Spinal cord (tissue), 10 donors: ENCODE results near the gene NUCB2. TPM values are rescaled to one million over a fixed set of nuclear protein-coding genes. Genes with fewer than 3 reads are reported as not detected.

Experiments
- DNase-seq, 6 donors: peaks; one replicate each; pipeline versions ENCODE4 v3.0.0 to v3.0.0-alpha.2; 2013 to 2015; ENCODE audit warnings: low spot score in 6 of 6, low read depth in 4 of 6
- H3K27ac ChIP-seq: one replicate; pipeline ENCODE4 v1.5.1; 2013; ENCODE audit warnings: low read depth, low read length, control low read depth
- H3K27me3 ChIP-seq: one replicate; pipeline ENCODE4 v1.6.1; 2013; ENCODE audit warnings: low read length; ENCODE audit not compliant: control insufficient read depth, insufficient read depth
- H3K36me3 ChIP-seq: one replicate; pipeline ENCODE4 v1.6.1; 2013; ENCODE audit warnings: low read length; ENCODE audit not compliant: control insufficient read depth, insufficient read depth
- H3K4me1 ChIP-seq: one replicate; pipeline ENCODE4 v1.6.1; 2013; ENCODE audit warnings: low read length; ENCODE audit not compliant: control insufficient read depth, insufficient read depth
- H3K4me3 ChIP-seq: one replicate; pipeline ENCODE4 v1.5.1; 2013; ENCODE audit warnings: low read depth, low read length, control low read depth
- H3K9me3 ChIP-seq: one replicate; pipeline ENCODE4 v1.6.1; 2013; ENCODE audit warnings: low read length; ENCODE audit not compliant: control insufficient read depth, insufficient read depth
- WGBS: methylation state at CpG from one replicate; pipeline ENCODE4 v1.1.5; 2013; ENCODE audit warnings: missing lambda C conversion rate; ENCODE audit not compliant: insufficient coverage; 5-methylcytosine and 5-hydroxymethylcytosine counted together
- polyA plus RNA-seq, 2 donors: library from polyadenylated mRNA; unstranded; fragments of 120-200 nt; gene quantifications; one replicate each; pipeline ENCODE4 v1.2.1, GENCODE V29; 2013; ENCODE audit not compliant: insufficient read length in 2 of 2
- total RNA-seq, 2 donors: library from RNA; depleted of rRNA in 1 of 2; stranded (reverse); fragments of 120-200 nt in 1 of 2; fragments of >200 nt in 1 of 2; gene quantifications; one replicate each; pipeline versions ENCODE4 v1.2.3 to v1.2.4, GENCODE V29; 2013 to 2014
- donor health status: healthy.

The NUCB2 gene
- total and polyA plus RNA-seq, 4 donors, result 72.8 to 159 (median 88.7) TPM

- Histone ChIP-seq H3K9me3 (no peaks in the 10 kb centered on the region), H3K36me3 (no peaks in the 10 kb centered on the region), H3K27ac (no peak overlapping the region), H3K27me3 (peaks cover 15% of the 10 kb centered on the region), H3K4me1 (peaks cover 17% of the 10 kb centered on the region), H3K4me3 (no peak overlapping the region)
- no peak for DNase-seq
- 100% methylated on average over 1 of the region's 7 CpGs for WGBS
Measured at GRCh38 chr11:17350455-17351171, 74.1 kb downstream of the NUCB2 start.

GRCh38 chr11:17351172-17351509 is 74.6 kb downstream of the NUCB2 start:
- H3K27ac ChIP-seq, result no peak overlapping the region
- H3K27me3 ChIP-seq, result peaks cover 15% of the 10 kb centered on the region
- H3K4me3 ChIP-seq, result peak overlapping the region; percentile 41
- H3K9me3 ChIP-seq, result no peaks in the 10 kb centered on the region
- DNase-seq, result no peak
- H3K4me1 ChIP-seq, result peaks cover 17% of the 10 kb centered on the region
- 16% methylated on average over 12 of the region's 12 CpGs for WGBS
- H3K36me3 ChIP-seq, result no peaks in the 10 kb centered on the region

- H3K4me1 ChIP-seq, result peaks cover 17% of the 10 kb centered on the region
- peaks cover 15% of the 10 kb centered on the region for H3K27me3 ChIP-seq
- H3K9me3 ChIP-seq, result no peaks in the 10 kb centered on the region
- under 1% methylated on average over 60 of the region's 61 CpGs for WGBS
- H3K27ac ChIP-seq, result peak within 1 kb of the TSS; percentile 57
- H3K4me3 ChIP-seq, result peak within 1 kb of the TSS; percentile 41
- DNase-seq, result peak; percentile 17 to 91 (median 46)
- H3K36me3 ChIP-seq, result no peaks in the 10 kb centered on the region
Measured at GRCh38 chr11:17351510-17352176, 75.1 kb downstream of the NUCB2 start, which contains the start of gene NCR3LG1. NCR3LG1 (plus strand) TSS chr11:17351800; CDS start chr11:17351970, 170 bp downstream.

DNA sequence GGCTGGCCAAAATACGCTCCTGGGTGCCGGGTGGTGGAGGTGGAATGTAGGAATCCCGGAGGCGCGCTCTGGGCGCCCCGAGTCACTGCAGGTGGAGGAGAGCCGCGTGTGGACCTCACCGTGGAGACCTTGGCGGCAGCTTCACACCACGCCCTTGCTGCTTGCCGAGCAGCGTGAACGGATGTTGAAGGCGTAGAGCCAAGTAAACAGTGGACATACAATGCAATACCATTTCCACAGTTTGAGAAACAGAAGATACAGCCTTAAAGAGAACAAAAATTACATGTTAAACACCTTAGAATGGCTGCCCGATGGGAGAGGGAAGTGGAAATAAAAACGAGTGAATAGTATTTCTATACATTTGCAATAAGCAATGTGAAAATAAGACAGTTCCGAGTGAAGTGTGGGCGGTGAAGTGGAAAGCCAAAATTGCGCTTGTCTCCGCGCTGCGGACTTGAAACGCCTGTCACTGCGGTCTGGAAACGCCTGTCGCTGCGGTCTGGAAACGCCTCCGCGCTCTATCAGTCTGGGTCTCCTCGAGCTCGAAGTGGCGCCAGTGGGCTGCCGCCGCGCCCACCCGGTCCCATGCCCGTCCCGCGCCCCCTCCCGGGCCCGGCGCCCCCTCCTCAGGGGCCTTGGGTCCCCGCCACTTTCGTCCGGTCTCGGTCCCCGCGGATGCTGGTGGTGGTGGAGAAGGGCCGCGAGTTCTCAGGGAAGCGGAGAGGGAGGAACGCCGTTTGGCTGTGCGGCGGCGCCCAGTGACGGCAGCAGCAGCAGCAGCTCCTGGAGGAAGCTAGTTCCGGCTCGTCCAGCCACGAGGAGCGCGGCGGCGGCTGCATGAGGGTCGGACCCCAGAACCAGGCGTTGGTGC is 76.6 kb downstream of the NUCB2 start:
- peaks cover 17% of the 10 kb centered on the region for H3K4me1 ChIP-seq
- WGBS, result under 1% methylated on average over 58 of the region's 69 CpGs
- peak overlapping the region; percentile 41 for H3K4me3 ChIP-seq
- no peaks in the 10 kb centered on the region for H3K9me3 ChIP-seq
- peak overlapping the region; percentile 57 for H3K27ac ChIP-seq
- peak; percentile 51 to 94 (median 66) for DNase-seq
- H3K36me3 ChIP-seq, result no peaks in the 10 kb centered on the region
- H3K27me3 ChIP-seq, result peaks cover 15% of the 10 kb centered on the region

GRCh38 chr11:17353821-17354600 is 77.5 kb downstream of the NUCB2 start:
- Histone ChIP-seq H3K36me3 (no peaks in the 10 kb centered on the region), H3K27ac (peak overlapping the region; percentile 57), H3K4me1 (peaks cover 17% of the 10 kb centered on the region), H3K4me3 (peak overlapping the region; percentile 41), H3K9me3 (no peaks in the 10 kb centered on the region), H3K27me3 (peaks cover 15% of the 10 kb centered on the region)
- 0% methylated on average over 1 of the region's 15 CpGs for WGBS
- DNase-seq, result peak in 1 of 6 donors; percentile 54

DNA sequence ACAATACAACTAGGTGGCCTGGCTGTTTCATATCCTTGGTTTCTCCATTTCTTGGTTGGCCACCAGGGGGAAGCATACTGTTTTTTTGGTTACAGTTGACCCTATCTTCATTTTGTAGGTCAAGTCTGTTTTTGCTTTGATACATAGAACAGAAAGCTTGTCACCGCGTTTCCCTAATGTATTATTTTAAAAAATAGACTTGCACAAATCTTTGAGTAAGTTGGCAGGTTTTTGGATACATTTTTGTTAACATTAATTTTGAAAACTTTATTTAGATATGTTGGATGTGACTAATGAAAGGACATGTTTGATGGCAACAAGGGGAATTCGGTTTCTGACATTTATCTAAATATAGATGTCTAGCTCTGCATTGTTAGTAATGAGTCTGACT is 78.1 kb downstream of the NUCB2 start:
- H3K36me3 ChIP-seq, result no peaks in the 10 kb centered on the region
- no peak overlapping the region for H3K27ac ChIP-seq
- WGBS, result no CpG with 5 or more reads among the region's 3 CpGs
- H3K27me3 ChIP-seq, result peaks cover 15% of the 10 kb centered on the region
- H3K4me3 ChIP-seq, result peak overlapping the region; percentile 41
- H3K9me3 ChIP-seq, result no peaks in the 10 kb centered on the region
- peak; percentile 13 to 91 (median 54) for DNase-seq
- H3K4me1 ChIP-seq, result peaks cover 17% of the 10 kb centered on the region

DNA sequence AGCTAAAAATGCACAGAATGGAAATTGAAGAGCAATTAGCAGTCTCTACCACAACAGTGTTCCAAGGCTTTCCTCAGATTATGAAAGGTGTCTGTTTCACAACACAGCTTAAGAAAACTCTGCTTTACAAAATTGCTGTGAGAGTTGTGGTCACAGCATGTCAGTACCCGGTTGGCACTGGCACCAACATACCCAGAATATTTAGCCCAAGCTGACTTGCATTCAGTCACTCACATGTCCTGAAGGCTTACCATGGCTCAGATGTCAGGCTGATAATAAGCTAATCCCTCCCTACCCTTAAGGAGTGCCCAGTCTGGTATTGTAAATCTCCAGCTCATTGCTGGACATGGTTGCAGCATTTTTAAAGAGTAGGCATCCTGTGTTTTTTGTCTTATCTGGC is 90.0 kb downstream of the NUCB2 start:
- WGBS, result 83% methylated on average over 1 of the region's 1 CpG
- no peak overlapping the region for H3K27ac ChIP-seq

GRCh38 chr11:17368551-17368950 is 92.0 kb downstream of the NUCB2 start:
- no peaks in the 10 kb centered on the region for H3K4me1 ChIP-seq
- no peaks in the 10 kb centered on the region for H3K27me3 ChIP-seq
- DNase-seq, result no peak
- peaks cover 35% of the 10 kb centered on the region for H3K9me3 ChIP-seq
- 90% methylated on average over 3 of the region's 3 CpGs for WGBS
- H3K27ac ChIP-seq, result no peak overlapping the region
- H3K4me3 ChIP-seq, result no peak overlapping the region
- peaks cover 13% of the 10 kb centered on the region for H3K36me3 ChIP-seq

More for the DNA sequence above, 90.0 kb downstream of the NUCB2 start:
- Histone ChIP-seq H3K9me3 (peaks cover 19% of the 10 kb centered on the region), H3K27me3 (no peaks in the 10 kb centered on the region), H3K4me3 (no peak overlapping the region), H3K4me1 (no peaks in the 10 kb centered on the region), H3K36me3 (peaks cover 9% of the 10 kb centered on the region)
- no peak for DNase-seq

GRCh38 chr11:17369094-17369493 is 92.6 kb downstream of the NUCB2 start:
- no peak overlapping the region for H3K27ac ChIP-seq
- no peak for DNase-seq
- peaks cover 13% of the 10 kb centered on the region for H3K36me3 ChIP-seq
- no peaks in the 10 kb centered on the region for H3K27me3 ChIP-seq
- H3K4me1 ChIP-seq, result no peaks in the 10 kb centered on the region
- no peak overlapping the region for H3K4me3 ChIP-seq
- H3K9me3 ChIP-seq, result peaks cover 35% of the 10 kb centered on the region
